Amniotic stem cell (primary cell): Measurements from ENCODE around the gene COL8A2.
A peak's percentile ranks its signal among the peaks of the same experiment; 100 is the strongest.

ENCODE experiments used
- DNase-seq: peaks from one replicate; lab custom pipeline; 2025; lab: John Stamatoyannopoulos, UW

Gene COL8A2

DNA sequence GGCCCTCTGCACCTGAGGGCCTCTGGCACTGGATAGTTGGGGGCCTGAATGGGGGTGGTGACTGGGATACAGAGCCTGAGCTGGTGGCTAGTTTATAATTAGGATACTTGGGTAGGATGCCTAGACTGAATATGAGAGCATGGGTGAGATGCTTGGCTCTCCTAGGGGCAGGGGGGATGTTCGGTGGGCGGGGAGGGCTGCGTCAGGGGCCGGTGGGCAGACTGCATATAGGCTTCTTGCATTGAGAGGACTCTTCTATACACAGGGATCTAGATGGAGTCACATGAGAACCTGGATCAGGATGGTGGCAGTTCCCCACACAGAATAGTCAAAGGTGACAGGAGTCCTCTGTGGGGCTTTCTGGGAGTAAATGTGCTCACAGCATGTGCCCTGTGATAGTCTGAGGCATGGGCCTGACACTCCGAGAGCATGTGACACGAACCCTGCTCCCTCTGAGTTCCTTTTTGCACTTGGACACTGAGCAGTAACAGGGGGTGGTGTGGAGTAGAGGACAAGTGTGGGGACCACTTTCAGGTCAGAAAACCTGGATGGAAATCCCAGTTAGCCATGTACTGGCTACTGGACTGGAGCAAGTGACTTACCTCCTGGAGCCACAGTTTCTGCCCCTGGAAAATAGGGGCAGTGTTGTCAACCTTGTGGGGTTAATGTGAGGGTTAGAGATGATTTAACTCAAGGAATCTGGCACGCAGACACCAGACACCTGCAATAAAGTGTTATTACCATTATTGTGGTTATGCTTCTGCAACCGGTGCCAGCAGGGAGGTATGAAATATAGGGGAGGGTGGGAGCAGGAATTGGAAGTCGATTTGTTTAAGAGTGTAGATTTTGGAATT is 33.2 kb upstream of the COL8A2 start:
- DNase-seq = no peak

DNA sequence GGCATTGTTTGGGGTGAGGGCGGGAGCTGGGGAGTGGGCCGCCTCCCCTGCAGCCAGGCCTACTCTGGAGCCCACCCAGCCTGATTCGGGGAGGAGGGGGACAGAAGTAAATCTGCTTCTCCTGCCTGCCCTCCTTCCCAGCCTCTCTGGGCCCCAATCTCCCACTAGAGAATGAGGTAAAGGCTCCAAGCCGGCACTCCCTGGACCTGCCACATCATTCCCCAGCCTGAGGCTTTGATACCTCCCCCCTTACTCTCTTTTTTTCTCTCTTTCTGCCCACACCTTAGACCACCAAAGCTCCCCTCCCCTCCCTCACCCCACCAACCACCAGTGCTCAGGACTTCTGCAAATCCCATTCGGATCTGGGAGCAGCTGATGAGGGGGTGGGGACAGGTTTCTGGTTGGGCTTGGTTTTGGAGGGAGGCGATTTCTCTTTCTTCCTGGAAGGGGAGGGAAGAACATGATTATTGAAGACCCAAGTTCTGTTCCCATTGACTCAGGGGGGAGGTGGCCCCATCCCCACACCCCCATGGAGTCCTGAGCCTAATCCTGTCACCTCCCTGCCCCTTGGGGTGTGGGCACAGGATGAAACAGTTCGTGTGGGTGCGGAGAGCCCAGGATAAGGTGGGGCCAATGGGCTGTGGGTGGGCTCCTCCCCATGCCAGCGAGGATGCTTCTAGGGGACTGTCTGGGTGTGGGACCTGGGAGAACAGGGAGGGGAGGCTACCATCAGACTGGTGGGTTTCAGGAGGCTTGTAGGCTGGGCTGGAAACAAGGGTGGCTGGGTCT is 32.3 kb upstream of the COL8A2 start:
- DNase-seq = no peak

DNA sequence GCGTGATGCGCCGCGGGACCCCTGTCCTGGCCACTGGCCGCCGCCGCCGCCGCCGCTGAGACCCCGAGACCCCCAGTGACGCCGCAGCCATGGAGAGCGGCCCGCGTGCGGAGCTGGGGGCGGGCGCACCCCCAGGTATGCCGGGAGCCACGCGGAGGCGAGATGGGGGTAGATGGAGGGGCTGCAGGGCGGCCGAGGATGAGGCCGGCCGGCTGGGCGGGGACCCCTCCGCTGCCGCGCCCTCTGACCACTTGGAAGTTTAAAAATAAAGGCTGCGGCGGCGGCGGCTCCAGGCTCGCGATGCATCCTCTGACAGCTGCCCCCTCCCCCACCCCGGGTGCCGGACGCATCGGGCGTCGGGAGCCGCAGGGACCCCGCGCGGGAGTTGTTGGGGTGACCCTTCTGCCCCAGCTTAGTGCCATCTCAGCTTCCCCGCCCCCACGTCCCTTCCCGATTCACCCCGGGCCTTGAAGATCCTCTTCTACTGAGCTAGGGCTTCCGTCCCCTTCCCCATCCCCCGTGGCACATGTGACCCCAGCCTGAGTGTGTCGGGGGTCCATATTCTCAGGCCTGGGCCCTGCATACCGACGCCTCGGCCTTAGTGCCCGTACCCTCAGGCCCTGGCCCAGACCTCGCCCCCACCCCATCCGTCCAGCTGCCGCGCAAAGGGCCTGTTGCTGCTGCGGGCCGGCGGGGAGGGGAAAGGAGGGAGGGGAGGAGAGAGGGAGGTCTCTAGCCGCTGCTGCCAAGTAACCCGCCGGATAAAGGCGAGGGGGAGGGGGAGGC is 31.5 kb upstream of the COL8A2 start:
- DNase-seq = peak; percentile 29

DNA sequence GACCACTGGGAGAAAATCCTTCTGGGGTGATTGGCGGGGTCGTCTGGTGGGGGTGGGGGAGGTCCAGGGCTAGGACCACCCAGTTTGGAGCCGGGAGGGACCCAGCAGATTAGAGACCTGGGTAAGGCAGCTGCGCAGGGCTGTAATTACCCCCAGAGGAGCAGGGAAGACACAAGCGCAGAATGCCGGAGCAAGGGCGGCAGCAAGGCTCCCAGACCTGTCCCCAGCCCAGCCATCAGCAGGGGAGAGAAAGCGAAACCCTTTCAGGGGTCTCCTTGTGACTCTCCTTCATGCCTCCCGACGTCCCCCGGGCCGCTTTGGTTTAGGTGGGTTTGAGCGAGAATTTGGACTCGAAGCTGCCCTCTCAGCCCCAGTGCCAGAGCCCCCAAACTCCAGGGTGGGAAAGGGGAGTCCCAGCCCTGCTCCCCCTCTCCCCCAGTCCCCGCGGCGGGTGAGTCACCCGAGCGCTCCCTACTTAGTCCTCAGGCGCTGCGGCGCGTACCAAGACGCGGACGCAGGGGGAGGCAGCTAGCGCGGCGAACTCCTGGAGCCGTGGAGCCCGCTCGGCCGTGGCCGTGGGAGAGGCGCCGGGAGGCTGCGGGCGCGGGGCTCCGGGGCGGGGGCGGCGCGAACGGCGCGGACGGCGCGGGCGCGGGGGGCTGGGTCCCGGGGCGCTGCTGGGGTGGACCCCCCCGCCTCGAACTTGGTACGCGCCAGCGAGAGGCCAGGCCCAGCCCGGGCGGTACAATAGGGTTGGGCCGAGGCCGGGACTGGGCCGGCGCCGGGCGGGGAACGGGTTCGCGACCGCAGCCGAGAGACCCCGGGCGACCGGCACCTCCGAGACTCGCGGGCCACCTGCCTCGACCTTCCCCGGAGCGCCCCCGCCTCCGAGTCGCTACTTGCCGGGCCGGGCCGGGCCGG is 30.6 kb upstream of the COL8A2 start, which contains the start of gene MAP7D1:
TSS of gene MAP7D1 (plus strand) at position 753 of the 921 bp plus-strand sequence. CDS start 258 bp downstream, outside the sequence.
- DNase-seq = peak; percentile 82

DNA sequence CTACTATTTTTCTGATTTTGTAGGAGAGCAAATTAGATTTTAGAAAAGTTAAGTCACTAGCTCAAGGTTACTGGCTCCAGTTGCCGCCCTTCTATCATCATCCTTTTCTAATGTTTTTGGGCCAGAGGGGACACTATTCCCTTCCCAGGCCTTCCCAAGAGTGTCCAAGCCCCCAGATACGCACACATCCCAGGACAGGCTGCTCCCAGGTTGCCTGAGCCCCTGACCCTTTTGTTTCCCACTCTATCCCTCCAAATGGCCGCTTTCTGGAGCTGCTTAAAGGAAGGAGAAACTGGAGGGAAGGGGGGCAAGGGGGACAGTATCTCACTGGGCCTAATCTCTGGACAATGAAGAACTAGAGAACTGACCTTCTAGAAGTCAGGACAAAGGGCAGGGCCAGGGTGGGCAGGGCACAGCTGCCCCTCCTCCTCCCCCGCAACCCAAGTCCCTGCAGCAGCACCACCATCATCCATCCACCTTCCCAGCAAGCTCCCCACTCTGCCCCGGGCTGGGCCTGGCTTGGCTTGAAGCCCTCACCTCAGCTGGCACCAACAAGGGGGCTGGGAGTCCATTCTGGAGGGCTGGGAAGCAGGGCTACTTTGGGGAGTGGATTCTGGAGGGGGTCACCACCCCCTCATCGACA is 29.9 kb upstream of the COL8A2 start:
- no peak for DNase-seq

DNA sequence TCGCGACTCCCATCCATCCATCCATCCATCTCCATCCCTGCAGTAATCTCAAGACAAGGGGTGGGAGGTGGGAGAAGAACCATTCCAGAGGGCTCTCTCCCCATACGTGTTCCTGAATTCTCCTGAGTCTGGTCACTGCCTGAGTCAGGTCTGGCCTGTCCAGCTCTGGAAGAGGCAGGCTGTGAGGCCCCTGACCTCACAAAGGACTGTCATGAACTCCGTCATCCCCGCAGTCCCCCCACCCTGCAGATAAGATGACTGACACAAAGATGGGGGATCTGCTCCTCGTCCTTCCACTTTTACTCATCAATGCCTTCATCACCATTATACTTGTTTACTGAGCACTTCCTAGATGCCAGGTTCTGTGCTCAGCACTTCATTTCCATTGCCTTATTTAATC is 29.3 kb upstream of the COL8A2 start:
- DNase-seq = no peak

DNA sequence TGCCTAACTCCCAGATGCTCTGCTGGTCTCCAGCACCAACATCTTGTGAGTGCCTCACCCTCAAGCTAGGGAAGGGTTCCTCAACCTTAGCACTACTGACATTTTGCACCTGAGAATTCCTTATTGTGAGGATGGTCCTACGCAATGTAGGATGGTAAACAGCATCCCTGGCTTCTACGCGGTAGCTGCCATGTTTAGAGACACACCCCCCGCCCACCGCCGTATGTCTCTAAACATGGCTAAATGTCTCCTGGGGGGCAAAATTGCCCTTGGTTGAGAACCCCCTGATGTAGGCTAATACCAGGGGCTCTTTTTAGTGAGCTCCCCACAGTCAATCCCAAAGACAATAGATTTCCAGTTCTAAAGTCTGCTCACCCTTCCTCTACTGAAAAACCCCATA is 28.5 kb upstream of the COL8A2 start:
- DNase-seq = no peak

DNA sequence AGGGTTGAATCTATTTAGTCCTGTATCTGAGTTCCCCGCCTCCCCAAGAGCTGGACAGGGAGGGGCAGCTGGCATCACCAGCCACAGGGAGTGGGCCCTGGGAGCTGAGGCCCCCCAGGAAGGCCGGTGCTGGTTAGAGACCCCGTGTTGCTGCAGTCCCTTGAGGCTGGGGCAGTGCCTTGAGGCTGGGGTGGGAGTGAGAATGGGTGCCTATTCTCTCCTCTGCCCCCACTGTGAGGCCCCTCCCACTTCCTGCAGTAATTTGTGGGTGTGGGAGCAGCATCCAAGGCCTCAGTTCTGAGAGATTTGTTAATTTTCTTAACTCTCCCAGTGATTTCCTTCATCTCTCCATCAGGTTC is 26.8 kb upstream of the COL8A2 start:
- no peak for DNase-seq

DNA sequence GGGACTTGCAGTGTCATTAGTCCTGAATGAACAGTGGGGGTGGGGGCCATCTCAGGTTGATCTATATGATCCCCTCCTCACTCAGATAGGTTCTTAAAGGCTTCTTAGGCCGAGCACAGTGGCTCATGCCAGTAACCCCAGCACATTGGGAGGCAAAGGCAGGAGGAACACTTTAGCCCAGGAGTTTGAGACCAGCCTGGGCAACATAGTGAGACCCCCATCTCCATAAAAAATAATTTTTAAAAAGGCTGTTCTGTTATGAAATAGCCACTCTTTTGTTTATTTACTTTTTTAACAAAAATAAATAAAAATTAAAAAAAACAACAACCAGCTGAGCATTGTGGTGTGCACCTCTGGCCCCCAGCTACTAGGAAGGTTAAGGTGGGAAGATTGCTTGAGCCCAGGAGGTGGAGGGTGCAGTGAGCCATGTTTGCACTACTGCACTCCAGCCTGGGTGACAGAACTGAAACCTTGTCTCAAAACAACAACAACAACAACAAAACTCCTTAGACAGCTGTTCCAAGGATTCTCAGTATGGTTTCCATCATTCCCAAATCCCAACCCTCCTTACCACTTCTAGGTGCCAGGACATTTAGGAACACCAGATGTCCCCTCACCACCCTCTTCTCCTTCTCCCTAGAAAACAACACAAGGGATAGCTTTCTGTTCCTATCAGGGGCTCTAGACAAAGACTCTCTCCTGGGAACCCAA is 26.3 kb upstream of the COL8A2 start:
- no peak for DNase-seq

DNA sequence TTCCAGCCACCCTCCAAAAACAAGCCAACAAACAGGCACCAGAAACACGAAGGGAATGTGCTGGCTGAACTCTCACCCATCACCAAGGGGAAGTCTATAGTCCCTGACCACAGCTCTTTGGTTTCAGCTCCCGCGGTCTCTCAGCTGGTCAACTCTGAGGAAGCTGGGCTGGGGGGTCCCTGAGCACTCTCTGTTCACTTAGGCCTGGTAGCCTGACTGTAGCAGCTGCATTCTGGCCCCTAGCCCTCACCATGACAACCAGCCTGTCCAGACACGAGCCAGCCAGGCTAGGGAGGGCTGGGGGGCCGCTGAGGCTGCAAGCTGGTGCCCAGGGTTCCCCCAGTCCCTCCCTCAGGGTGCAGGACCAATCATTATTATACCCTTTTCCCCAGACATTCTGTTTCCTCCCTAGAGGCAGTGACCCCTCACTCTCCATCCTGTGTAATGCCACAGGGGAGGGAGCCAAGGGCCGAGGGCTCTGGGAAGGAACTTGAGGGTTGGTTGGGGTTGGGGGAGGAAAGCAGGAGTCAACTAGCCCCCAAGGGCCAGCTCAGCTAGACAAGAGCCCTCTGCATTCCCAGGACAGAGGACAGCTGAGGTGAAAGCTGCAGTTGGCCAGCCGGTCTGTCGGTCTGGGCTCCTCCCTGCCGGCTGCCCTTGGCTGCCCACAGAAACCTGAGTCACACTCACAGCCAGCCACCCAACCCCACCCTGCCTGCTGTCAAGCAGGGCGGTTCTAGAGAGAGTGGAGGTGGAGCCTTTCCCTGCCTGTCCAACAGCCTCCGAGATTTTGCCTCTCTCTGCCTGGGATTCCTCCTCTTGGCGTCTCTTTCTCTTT is 25.5 kb upstream of the COL8A2 start:
- DNase-seq = peak; percentile 88

DNA sequence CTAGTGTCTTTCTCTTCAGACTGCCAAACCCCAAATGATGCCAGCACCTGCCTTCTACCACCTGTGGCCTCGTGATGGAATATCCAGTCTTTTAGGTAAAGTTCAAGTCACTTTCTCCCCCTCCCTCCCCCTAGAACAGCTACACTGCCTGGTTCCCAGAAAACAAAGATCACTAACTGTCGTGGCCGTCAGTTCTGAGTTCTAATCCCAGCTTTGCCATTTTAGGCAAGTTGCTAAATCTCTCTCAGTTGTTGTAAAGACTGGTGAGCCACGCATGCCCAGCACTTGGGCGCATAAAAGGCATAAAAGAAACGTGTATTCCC is 24.9 kb upstream of the COL8A2 start:
- DNase-seq = no peak

DNA sequence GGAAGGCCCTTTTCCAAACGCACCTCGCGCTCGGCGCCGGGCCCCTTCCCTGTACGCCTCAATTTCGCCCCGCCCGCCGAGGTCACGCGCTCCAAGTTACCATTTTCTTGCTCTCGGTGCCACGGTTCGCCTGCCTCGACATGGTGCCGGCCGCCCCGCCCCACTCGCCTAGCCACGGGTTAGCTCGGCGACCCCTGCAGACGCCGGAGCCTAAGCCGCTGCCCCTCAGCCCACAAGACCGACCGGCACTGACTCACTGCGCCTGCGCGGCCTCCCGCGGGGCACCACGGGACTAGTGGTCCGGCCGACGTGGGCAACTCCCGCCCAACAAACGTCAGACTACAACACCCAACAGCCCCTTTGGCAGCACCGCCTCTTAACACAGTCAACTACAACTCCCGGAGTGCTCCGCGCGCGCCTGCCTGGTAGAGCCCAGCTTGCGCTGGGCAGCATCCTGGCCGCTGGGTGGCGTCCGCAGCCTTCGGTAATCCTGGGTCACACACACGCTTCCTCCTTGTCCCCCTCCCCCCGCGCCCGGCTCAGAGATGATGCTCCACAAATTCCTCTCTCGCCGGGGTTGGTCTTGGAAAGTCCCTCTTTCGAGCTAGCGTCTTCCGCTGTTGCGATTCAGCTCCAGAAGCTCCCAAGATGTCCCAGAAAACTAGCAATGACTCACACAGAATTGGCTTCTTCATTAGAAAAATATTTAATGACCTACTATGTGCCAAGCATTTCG is 24.4 kb upstream of the COL8A2 start, which contains the start of gene TRAPPC3:
TSS of gene TRAPPC3 (minus strand) at position 250 of the 736 bp plus-strand sequence. CDS start at position 142, 108 bp downstream.
- peak; percentile 99 for DNase-seq

DNA sequence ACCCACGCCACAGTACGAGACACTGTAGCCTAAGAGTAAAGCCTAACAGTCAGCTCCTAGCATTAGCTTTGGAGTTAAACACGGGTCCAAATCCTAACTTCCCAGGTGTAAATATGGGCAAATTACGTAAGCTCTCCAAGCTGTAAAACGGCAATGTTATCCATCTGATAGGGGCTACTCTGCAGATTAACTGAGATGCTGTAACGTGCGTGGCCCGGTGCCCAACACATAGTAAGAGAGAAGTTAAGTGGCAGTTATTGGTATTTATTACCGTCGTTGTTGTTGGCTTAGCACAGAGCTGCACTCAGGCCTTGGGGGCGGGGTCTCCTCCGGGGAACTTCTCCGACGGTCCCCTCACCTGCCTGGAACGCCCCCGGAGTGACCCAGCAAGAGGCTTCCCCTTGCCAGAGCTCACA is 23.8 kb upstream of the COL8A2 start:
- no peak for DNase-seq

DNA sequence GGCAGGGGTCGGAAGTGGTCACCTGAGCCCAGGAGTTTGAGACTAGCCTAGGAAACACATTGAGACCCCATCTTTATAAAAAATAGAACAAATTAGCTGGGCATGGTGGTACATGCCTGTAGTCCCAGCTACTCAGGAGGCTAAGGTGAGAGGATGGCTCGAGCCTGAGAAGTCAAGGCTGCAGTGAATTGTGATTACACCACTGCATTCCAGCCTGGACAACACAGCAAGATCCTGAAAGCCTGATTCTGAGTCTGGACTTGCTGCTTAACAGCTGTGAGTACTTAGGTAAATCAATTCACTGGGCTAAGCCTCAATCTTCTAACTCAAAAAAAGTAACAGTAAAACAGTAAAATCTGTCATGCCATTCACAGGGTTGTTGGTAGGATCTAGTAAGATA is 19.4 kb upstream of the COL8A2 start:
- no peak for DNase-seq

DNA sequence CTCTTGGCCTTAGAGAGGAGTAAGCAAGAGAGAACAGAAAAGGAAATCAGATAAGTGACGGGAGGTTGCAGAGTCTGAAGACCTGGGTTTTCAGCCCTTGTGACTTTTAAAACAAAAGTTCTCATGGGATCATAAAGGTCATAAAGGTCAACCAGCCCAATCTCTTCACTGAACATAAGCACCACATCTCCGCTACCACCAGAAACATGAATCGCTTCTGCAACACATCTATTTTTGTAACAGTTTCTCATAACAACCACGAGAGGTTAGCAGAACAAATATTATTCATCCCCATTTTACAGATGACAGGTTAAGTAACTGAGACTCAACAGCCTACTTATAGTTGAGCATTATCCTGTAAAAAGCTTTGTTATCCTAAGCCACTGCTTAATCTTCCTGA is 18.4 kb upstream of the COL8A2 start:
- DNase-seq = no peak

DNA sequence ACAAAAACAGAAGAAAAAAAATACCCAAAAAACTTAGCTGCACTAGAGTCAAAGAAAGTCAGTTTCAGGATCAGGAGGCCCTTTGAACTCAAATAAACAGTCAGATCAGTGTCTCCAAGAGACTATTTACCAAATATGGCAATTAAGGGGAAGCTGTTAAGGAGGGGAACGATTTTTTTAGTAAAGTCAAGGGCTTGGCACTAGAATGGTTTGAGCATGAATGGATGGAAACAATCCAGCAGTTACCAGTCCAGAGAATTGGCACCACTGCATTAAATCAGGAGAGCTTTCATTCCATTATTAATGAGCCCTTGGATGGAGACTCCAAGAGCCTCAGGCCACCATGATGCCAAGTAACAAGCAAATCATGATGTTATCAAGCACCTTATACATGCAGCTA is 17.1 kb upstream of the COL8A2 start:
- no peak for DNase-seq

DNA sequence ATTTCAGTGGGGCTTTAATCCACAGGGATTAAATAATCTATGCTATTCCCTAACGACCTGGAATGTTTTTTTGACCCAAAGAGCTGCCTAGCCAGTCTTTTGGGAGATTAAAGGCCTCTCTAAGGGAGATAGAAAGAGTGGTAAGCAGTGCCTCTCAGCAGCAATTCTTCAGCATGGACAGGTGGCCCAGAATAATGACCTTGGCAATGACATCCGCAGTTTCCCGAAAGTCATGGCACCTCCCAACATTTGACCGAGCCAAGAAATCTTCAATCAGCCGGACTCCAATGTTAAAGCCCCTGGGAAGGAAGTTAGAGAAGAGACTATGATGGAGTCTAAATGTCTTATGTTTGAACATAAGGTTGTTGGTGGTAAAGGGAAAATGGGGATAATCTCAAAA is 14.5 kb upstream of the COL8A2 start:
- DNase-seq = no peak

DNA sequence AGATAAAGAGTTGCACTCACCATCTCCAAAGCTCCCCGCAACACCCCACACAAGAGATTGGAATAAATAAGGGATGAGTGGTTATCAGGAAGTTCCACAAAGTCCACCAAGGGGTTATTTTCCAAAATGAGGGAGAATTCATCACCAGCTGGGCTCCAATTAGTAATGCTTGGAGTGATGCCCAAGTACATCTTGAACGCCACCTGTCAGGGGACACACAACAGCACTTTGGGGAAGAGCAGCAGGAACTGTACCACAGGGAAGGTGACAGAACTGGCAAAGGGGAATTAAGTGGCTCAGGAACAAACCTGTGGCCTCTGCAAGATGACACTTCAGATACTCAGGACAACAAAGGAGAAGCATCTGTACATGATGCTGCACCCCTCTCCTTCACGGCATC is 12.8 kb upstream of the COL8A2 start:
- no peak for DNase-seq

DNA sequence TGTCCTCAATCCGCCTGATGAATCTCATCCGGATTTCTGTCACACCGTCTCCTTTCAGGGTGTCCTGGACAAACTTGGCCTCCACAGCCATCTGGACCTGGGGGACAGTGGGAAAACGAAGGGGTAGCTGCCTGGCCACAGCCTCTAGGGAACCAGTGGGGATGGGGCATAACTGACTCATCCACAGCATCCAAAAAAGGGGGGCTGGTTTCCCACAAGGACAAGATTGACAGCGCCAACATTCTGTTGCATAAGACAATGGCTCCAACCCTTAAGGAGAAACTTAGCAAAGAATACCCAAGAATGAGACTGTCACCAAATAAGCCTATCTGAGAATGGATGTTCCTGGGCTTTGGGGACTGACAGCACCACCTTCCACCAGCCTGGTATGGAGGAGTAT is 12.2 kb upstream of the COL8A2 start:
- DNase-seq = no peak
